Calu3 (cell line): Measurements from ENCODE around the gene DCUN1D2. TPM values are rescaled to one million over a fixed set of nuclear protein-coding genes. Genes with fewer than 3 reads are reported as not detected.

Experiments
- BruUV-seq: library from RNA; stranded (reverse); fragments of 400-500 nt; replicated peaks from 2 replicates; lab custom pipeline; 2021; lab: Mats Ljungman, UMichigan
- CTCF ChIA-PET: fragments of 300-600 bp; sonication (Branson Sonifier 250); formaldehyde crosslinking; loops from one replicate; lab custom pipeline; 2022; ENCODE audit warnings: antibody characterized with exemption; lab: Charles Lee
- DNase-seq: peaks from one replicate; pipeline ENCODE4 v3.0.0; 2022
- H3K27ac Mint-ChIP-seq: one replicate; pipeline ENCODE4 v1.8.0; 2022; ENCODE audit warnings: mixed read lengths; ENCODE audit not compliant: unreplicated experiment
- H3K27me3 Mint-ChIP-seq: one replicate; pipeline ENCODE4 v1.8.0; 2022; ENCODE audit warnings: mixed read lengths; ENCODE audit not compliant: unreplicated experiment
- H3K36me3 Mint-ChIP-seq: one replicate; pipeline ENCODE4 v1.8.0; 2022; ENCODE audit warnings: mild to moderate bottlenecking, moderate library complexity, mixed read lengths; ENCODE audit not compliant: insufficient read depth, unreplicated experiment
- H3K4me1 Mint-ChIP-seq: one replicate; pipeline ENCODE4 v1.8.0; 2022; ENCODE audit warnings: mild to moderate bottlenecking, low read depth, mixed read lengths; ENCODE audit not compliant: unreplicated experiment
- H3K4me3 Mint-ChIP-seq: one replicate; pipeline ENCODE4 v1.8.0; 2022; ENCODE audit warnings: mild to moderate bottlenecking, low read depth, moderate library complexity, mixed read lengths; ENCODE audit not compliant: unreplicated experiment
- H3K9me3 Mint-ChIP-seq: one replicate; pipeline ENCODE4 v1.8.0; 2022; ENCODE audit warnings: low read depth, mixed read lengths; ENCODE audit not compliant: unreplicated experiment
- intact Hi-C: fragments of 100-400 bp; cut with micrococcal nuclease; formaldehyde crosslinking; loops from one replicate; pipeline ENCODE4 v1.10.0; 2022; ENCODE audit not compliant: unreplicated experiment
- total RNA-seq: library from RNA; stranded (reverse); gene quantifications from 2 replicates; pipeline ENCODE4 v1.2.3, GENCODE V29; 2022
- TF ChIP-seq, protein P1 (sequence below): fragments of 200-600 bp; IDR thresholded peaks from one replicate; pipeline ENCODE4 v1.8.0; 2022; ENCODE audit warnings: antibody characterized with exemption; ENCODE audit not compliant: unreplicated experiment

DCUN1D2 gene
- total RNA-seq, 1 experiment from 2014 or later: 9.3 TPM

DNA sequence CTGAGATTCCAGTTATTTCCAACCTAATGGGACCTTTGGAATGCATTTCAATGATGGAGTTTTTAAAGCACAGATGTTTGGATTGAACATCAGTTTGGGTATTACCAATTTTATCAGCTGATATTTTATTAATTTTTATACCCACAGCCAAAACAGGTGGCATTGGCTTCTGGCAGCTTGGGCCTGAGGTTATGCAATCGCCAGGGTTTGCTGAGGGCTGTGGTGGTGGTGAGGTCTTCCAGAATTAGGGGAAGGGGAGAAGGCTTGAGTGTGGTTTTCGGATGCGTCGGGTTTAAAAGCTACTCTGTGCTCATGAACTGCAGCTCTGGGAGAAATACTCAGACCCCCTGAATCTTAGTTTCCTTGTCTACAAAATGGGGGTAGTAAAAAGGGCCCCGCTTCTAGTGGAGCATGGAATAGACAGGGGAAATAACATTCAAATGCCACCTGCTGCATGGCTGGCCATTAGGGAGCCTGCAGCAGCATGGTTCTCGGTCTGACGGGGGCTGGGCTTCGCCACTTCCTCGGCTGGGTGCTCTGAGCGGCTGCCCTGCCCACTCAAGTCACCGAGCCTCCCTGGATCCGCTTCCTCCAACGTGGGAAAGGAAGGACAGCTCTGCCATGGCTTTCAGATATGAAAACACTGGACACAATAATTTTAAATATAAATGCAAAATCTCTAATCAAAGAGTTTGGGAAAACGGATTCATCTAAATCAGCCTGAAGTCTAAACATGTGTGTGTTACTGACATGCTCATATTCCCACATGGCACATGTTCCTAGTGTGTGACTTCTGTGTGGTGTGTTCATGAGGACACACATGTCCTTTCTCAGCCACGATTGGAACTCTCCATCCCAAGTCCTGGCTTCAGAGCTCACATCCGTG is 72.4 kb downstream of the DCUN1D2 start:
- no peak overlapping the region for H3K4me3 Mint-ChIP-seq
- H3K27ac Mint-ChIP-seq: no peak overlapping the region
- H3K27me3 Mint-ChIP-seq: peaks cover 13% of the 10 kb centered on the region
- no peaks in the 10 kb centered on the region for H3K9me3 Mint-ChIP-seq
- DNase-seq: no peak
- H3K36me3 Mint-ChIP-seq: peaks cover 3% of the 10 kb centered on the region
- intact Hi-C loops: no loop called here
- no TSS peak for BruUV-seq
- no peaks in the 10 kb centered on the region for H3K4me1 Mint-ChIP-seq
- CTCF ChIA-PET: no interaction called here
- TF ChIP-seq, protein P1, sequence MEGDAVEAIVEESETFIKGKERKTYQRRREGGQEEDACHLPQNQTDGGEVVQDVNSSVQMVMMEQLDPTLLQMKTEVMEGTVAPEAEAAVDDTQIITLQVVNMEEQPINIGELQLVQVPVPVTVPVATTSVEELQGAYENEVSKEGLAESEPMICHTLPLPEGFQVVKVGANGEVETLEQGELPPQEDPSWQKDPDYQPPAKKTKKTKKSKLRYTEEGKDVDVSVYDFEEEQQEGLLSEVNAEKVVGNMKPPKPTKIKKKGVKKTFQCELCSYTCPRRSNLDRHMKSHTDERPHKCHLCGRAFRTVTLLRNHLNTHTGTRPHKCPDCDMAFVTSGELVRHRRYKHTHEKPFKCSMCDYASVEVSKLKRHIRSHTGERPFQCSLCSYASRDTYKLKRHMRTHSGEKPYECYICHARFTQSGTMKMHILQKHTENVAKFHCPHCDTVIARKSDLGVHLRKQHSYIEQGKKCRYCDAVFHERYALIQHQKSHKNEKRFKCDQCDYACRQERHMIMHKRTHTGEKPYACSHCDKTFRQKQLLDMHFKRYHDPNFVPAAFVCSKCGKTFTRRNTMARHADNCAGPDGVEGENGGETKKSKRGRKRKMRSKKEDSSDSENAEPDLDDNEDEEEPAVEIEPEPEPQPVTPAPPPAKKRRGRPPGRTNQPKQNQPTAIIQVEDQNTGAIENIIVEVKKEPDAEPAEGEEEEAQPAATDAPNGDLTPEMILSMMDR: no peak

DNA sequence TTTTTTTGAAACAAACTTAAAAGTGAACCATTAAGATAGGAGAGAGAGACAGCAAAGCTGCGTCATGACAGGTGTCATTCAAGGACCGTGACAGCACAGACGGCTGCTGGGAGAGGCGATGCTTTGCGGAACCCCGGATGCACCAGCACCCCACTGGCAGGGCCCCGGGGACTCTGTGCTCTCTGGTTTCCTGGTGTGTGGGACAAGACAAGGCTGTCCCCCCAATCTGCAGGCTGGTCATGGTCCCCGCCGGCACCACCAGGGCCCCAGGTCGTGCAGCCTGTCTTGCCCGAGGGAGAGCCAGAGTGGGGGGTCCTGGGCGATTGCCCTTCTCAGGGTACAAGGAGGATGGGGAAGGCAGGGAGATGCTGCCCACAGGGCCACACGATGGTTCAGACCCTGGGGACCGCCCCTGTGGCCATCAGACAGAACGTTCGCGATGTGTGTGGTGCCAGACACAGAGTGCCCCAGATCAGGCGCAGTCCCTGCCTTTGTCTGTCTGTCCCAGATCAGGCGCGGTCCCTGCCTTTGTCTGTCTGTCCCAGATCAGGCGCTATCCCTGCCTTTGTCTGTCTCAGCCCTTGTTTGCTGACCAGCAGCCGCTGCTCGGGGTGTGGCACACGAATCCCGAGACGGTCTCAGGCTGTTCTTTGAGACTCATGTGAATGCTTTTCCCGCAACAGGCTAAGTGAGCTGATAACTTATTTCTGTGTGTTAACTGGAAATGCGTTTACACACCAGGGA is 73.3 kb downstream of the DCUN1D2 start:
- Mint-ChIP-seq H3K36me3 (peaks cover 5% of the 10 kb centered on the region), H3K27ac (no peak overlapping the region), H3K9me3 (no peaks in the 10 kb centered on the region), H3K4me3 (no peak overlapping the region), H3K4me1 (no peaks in the 10 kb centered on the region), H3K27me3 (peaks cover 13% of the 10 kb centered on the region)
- DNase-seq: no peak
- CTCF ChIA-PET: no interaction called here
- no TSS peak for BruUV-seq
- TF ChIP-seq, protein P1: no peak
- intact Hi-C loops: no loop called here

DNA sequence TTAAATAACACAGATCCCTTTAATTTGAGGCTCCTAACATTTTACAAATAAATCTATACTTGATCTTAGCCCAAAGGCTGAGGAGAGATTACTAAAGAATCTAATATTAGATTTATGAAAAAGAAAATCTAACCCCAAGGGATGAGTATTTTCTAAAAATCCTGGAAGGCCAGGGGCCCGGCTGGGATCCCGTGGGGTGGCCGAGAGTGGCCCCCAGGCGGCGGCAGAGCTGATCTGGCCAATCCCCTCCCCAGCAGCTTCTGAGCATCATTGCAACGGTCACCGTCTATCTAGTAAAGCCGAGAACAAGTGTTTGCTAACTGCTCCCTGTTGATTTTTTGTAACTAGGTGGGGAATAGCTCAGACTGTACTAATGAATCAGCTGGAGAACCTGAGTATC is 74.7 kb downstream of the DCUN1D2 start:
- DNase-seq: no peak
- H3K27me3 Mint-ChIP-seq: peaks cover 13% of the 10 kb centered on the region
- no peak overlapping the region for H3K27ac Mint-ChIP-seq
- BruUV-seq: no TSS peak
- intact Hi-C loops: no loop called here
- TF ChIP-seq, protein P1: no peak
- H3K36me3 Mint-ChIP-seq: peaks cover 5% of the 10 kb centered on the region
- no peak overlapping the region for H3K4me3 Mint-ChIP-seq
- peaks cover 10% of the 10 kb centered on the region for H3K4me1 Mint-ChIP-seq
- no peaks in the 10 kb centered on the region for H3K9me3 Mint-ChIP-seq
- CTCF ChIA-PET: no interaction called here

DNA sequence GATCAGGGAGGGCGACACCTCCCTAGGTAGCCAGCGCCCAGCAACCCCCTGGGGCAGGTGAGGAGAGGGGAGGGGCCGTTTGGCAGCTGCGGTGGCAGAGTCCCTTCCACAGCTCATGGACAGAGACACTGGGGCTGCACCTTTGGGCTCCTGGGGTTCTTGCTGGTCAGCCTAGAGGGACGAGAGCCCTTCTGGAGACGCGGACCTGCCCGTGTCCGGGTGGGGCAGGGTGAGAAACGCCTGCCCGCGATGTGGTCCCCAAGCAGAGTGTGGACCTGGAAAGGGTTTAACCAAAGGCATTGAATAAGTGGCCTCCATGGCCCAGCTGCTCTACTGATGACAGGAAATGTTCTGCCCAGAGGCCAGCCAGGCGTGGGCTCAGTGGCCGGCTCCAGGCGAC is 75.5 kb downstream of the DCUN1D2 start:
- intact Hi-C loops: no loop called here
- Mint-ChIP-seq H3K27ac (no peak overlapping the region), H3K36me3 (peaks cover 5% of the 10 kb centered on the region), H3K4me3 (no peak overlapping the region), H3K4me1 (peaks cover 12% of the 10 kb centered on the region), H3K9me3 (no peaks in the 10 kb centered on the region), H3K27me3 (peaks cover 13% of the 10 kb centered on the region)
- TF ChIP-seq, protein P1: no peak
- no peak for DNase-seq
- CTCF ChIA-PET: no interaction called here
- BruUV-seq: no TSS peak
